ENCODE data around the gene SH3BGRL2. TPM values are rescaled to one million over a fixed set of nuclear protein-coding genes. Genes with fewer than 3 reads are reported as not detected.
"Not testable (repeated sequence)": the region's sequence is repeated elsewhere in the genome, so short reads cannot be mapped to it uniquely, and the experiment has no call there.

SH3BGRL2 gene
- total RNA-seq, 2 donors from 2014 or later: 0.62 to 0.63 TPM

DNA sequence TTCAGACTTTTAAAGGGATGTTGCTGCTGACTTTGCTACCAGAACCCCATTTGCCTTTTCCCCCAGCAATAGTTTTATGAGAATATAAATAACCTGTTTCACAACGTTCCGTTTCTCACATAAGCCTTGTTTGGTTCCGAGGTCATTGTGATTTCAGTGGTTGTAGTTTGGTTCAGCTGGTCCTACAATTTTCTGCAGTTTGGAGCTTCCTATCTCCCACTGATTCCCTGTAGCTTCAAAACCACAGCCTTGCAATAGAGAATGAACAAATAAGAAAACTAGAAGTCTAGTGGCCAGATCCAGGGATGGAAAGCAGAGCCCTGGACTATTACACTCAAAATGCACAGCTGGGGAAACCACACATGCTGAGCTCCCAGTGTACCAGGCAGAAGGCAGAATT, 24.1 kb upstream of the SH3BGRL2 start:
- Mint-ChIP-seq H3K36me3 (ENCODE audit: insufficient read depth in 2 of 2) (no peaks in the 10 kb centered on the region), H3K27ac (no peak overlapping the region), H3K9me3 (no peaks in the 10 kb centered on the region), H3K4me3 (no peak overlapping the region), H3K27me3 (ENCODE audit: low read depth) (no peaks in the 10 kb centered on the region), H3K4me1 (ENCODE audit: low read depth) (no peaks in the 10 kb centered on the region)
- DNase-seq (no peak), ATAC-seq (replicated peaks in 1 of 2) (no peak)

DNA sequence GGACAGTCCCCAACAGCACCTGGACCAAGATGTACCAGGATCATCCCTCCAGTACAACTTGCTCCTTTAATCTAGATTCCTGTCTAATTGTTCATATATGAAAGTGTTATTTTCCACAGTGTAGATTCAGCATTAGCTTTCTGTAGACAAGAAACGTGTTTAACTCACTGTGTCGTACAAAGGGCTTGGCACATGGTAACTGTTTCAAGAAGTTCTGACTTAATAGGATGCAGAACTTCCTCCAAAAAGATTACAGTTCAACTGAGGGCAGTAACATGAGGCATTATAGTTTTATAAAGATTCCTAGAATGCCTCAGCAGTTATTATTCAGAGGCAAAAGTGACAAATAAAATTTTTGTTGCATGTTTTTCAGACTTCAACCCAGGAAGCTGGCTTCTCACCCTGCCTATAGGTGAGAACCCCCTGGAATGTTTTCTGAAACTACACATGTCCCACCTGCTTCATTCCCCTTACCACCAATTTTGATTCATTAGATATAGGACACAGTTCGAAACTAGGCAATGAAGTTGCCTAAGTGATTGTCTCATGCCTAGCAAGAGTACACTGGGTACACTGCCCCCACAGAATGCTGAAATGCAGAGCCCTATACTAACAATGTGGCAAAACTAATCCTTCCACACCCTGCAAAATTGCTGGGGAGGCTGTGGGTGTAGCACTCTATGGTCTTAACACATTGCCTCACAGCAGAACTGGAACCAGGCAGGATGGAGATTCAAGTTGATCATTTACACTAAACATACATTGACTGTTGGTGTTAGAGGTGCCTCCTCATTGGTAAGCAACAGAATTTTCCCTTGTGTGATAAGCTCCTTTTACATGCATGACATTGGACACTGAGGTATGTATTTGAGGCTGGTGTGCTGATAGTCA, 22.6 kb upstream of the SH3BGRL2 start:
- no peak for DNase-seq
- no peaks in the 10 kb centered on the region for H3K4me1 Mint-ChIP-seq (ENCODE audit: low read depth)
- no peaks in the 10 kb centered on the region for H3K9me3 Mint-ChIP-seq

DNA sequence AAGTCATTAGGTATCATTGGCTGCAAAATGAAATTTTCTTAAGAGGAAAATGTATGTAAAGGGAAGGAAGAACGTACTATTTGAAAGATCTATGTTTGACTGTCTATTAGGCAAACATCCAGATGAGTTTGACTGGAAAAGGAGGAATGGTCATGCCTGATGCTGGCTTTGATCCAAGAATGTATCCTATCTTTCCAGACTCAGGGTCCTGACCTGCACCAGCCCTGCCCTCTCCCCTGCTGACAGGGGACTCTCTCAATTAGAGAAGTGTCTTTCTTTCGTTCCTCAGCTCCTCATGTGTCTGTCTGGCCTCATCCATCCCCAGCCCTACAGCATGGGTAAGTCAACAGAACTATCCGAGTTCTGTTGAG, 21.9 kb upstream of the SH3BGRL2 start:
- H3K27me3 Mint-ChIP-seq (ENCODE audit: low read depth): no peaks in the 10 kb centered on the region
- ATAC-seq (replicated peaks in 1 of 2) (no peak), DNase-seq (no peak)
- H3K4me1 Mint-ChIP-seq (ENCODE audit: low read depth): no peaks in the 10 kb centered on the region
- H3K27ac Mint-ChIP-seq: no peak overlapping the region
- no peaks in the 10 kb centered on the region for H3K36me3 Mint-ChIP-seq (ENCODE audit: insufficient read depth in 2 of 2)
- H3K4me3 Mint-ChIP-seq: no peak overlapping the region
- H3K9me3 Mint-ChIP-seq: no peaks in the 10 kb centered on the region

More for the DNA sequence above, 22.6 kb upstream of the SH3BGRL2 start:
- ATAC-seq (replicated peaks in 1 of 2): no peak
- Mint-ChIP-seq H3K27ac (no peak overlapping the region), H3K36me3 (ENCODE audit: insufficient read depth in 2 of 2) (no peaks in the 10 kb centered on the region), H3K27me3 (ENCODE audit: low read depth) (no peaks in the 10 kb centered on the region), H3K4me3 (no peak overlapping the region)

DNA sequence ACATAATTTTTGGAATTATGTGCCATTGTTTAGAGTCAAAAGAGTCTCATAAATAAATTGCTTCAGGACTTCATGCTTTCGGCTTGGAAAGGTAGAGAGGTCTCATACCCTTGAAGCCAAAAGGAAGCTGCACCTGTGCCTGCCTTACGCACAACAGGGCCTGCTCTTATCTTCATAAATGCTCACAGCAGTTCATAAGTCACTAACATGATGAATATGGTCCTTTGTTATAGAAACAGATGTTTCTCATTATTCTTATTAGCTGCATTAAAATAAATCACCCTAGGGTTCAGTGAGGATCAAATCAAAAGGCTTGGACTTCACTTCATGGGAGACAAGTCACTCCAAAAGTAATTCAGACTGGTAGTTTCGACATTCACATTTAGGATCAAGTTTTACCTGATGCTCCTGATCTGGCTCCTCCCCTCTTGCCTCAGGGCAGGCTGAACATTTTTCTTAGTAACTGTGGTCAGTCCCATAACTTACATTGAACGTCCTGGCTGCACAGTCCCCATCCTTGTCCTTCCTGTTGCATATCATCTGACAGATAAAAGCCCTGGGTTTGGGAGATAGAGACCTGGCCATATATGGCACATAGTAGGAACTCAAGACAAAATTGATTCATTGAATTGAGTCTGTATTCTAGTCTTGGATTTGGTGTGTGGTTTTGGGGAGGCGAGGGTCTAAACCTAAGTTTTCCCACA, 20.7 kb upstream of the SH3BGRL2 start:
- no peak overlapping the region for H3K27ac Mint-ChIP-seq
- DNase-seq: no peak
- no peaks in the 10 kb centered on the region for H3K27me3 Mint-ChIP-seq (ENCODE audit: low read depth)
- no peaks in the 10 kb centered on the region for H3K4me1 Mint-ChIP-seq (ENCODE audit: low read depth)
- no peak for ATAC-seq (replicated peaks in 1 of 2)
- H3K4me3 Mint-ChIP-seq: no peak overlapping the region
- H3K9me3 Mint-ChIP-seq: no peaks in the 10 kb centered on the region
- H3K36me3 Mint-ChIP-seq (ENCODE audit: insufficient read depth in 2 of 2): no peaks in the 10 kb centered on the region

DNA sequence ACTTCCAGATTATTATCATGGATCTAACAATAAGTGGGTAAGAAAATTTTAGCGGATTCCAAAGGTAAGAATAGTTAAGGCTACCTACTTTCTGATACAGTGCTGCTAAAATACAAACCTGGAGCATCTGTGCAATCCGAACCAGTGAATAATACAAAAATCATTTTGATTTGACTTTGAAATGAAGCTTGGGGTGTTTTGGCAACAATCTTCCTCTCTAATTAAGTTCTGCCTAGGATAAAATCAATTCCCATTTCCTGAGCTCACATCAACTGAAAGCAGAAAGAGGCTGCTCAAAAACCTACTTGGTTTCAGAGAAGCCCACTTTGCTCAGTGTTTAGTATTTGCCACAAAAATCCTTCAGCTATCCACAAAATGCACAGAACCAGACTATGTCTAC, 18.7 kb upstream of the SH3BGRL2 start:
- DNase-seq (no peak), ATAC-seq (replicated peaks in 1 of 2) (no peak)
- Mint-ChIP-seq H3K27me3 (ENCODE audit: low read depth) (peaks cover 5% of the 10 kb centered on the region), H3K27ac (no peak overlapping the region), H3K36me3 (ENCODE audit: insufficient read depth in 2 of 2) (no peaks in the 10 kb centered on the region), H3K4me1 (ENCODE audit: low read depth) (no peaks in the 10 kb centered on the region), H3K4me3 (no peak overlapping the region), H3K9me3 (no peaks in the 10 kb centered on the region)

DNA sequence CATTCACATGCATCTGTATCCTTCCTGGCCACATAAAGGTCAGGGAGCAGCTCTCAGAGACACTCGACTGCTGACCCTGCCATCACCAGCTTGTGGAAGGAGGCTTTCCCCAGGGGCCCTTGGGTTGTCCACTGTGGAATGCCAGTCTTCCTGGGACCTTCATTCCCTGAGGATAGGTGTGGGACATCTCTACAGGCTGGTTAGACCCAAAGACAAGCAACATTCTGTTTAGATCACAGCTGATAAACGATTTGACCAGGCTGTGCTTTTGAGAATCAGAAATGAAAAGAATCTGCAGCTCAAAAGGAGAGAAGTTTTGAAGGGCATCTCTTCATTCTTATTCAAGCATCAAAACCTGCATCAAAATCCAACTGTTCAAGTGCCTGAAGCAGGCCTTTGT, 18.2 kb upstream of the SH3BGRL2 start:
- H3K4me3 Mint-ChIP-seq: no peak overlapping the region
- ATAC-seq (replicated peaks in 1 of 2) (no peak), DNase-seq (no peak)
- no peaks in the 10 kb centered on the region for H3K9me3 Mint-ChIP-seq
- peaks cover 5% of the 10 kb centered on the region for H3K27me3 Mint-ChIP-seq (ENCODE audit: low read depth)
- H3K36me3 Mint-ChIP-seq (ENCODE audit: insufficient read depth in 2 of 2): no peaks in the 10 kb centered on the region
- no peaks in the 10 kb centered on the region for H3K4me1 Mint-ChIP-seq (ENCODE audit: low read depth)
- no peak overlapping the region for H3K27ac Mint-ChIP-seq

DNA sequence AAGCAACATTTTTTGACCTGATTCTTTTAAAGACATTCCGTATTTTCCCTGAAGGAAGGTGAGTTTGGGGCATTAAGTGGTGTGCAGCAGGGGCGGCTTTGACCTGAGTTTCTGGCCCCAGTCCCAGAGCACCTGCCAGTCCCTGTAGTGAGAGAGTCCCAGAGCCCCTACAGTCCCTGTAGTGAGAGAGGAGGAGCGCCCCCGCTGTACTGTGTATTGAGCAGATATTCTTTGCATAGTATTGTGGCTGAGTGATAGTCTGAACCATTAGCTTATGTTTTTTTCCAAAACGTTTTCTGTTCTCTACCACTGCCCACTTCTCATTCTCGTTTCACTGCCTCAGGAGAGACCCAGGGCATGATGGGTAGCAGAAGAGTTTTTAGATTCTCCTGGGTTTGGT, 17.2 kb upstream of the SH3BGRL2 start:
- no peak overlapping the region for H3K27ac Mint-ChIP-seq
- no peaks in the 10 kb centered on the region for H3K36me3 Mint-ChIP-seq (ENCODE audit: insufficient read depth in 2 of 2)
- H3K9me3 Mint-ChIP-seq: no peaks in the 10 kb centered on the region
- H3K4me1 Mint-ChIP-seq (ENCODE audit: low read depth): no peaks in the 10 kb centered on the region
- no peak for DNase-seq
- no peak overlapping the region for H3K4me3 Mint-ChIP-seq
- peaks cover 6% of the 10 kb centered on the region for H3K27me3 Mint-ChIP-seq (ENCODE audit: low read depth)
- no peak for ATAC-seq (replicated peaks in 1 of 2)

DNA sequence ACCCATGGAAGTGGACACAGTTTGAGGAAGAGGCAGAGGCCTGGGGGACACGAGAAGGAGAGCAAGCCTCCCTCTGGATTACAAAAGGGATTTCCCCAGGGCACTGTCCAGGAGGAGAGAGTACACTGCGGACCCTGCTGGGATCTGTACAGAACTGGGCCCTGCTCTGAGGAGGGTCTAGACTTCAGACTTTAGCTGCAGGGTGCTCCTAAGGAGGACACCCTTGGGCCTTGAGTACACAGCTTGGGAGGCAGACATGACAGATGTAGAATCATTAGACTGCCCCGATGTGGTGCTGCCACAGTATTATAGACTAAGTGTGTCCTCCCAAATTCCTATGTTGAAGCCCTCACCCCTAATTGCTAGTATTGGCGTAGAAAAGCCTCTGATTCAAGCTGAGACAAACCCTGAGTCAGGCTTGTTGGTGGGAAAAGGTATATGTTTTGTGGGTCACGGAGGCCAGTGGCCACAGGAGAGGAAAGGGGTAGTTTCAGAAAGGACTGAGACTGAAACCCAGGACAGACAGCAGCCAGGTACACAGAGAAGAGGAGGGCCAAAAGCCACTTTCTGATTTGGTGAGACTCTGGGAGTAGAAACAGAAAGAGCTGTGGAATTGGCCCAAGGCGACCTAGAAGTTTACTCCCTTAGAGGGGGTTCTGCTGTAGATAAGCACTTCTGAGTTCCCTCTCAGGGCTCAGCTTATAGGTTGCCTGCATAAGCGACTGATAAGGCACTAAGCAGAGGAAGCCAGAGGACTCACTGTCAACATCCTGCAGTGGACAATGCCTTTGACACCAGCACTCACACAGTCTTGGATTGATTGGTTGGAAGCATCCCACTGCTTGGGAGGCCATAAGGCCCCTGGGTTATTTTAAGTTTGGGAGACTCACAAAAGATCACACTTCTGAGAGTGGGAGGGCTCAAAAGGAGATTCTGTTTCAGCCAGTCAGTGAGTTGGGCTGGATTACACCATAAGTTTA, 16.5 kb upstream of the SH3BGRL2 start:
- no peak for ATAC-seq (replicated peaks in 1 of 2)
- no peak for DNase-seq
- no peaks in the 10 kb centered on the region for H3K4me1 Mint-ChIP-seq (ENCODE audit: low read depth)
- no peak overlapping the region for H3K4me3 Mint-ChIP-seq
- H3K27ac Mint-ChIP-seq: no peak overlapping the region
- H3K9me3 Mint-ChIP-seq: no peaks in the 10 kb centered on the region
- peaks cover 12% of the 10 kb centered on the region for H3K27me3 Mint-ChIP-seq (ENCODE audit: low read depth)
- no peaks in the 10 kb centered on the region for H3K36me3 Mint-ChIP-seq (ENCODE audit: insufficient read depth in 2 of 2)

DNA sequence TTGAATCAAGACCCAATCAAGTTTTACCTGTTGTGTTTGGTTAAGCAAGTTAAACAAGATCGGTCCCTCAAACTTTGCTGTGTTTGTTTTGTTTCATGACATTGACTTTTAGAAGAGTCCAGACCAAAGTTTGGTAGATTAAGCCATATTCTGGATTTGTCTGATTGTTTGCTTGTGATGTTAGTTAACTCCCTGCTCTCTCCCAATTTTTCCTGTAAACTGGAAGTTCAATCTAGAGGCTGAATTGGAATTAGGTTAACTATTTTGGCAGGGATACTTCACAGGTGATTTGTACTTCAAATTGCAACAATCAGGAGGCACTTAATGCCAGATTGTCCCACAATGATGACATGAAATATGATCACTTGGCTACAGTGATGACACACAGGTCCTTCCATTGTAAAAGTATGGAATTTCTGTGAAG, 13.6 kb upstream of the SH3BGRL2 start:
- ATAC-seq (replicated peaks in 1 of 2) (no peak), DNase-seq (no peak)
- H3K36me3 Mint-ChIP-seq (ENCODE audit: insufficient read depth in 2 of 2): no peaks in the 10 kb centered on the region
- H3K4me3 Mint-ChIP-seq: no peak overlapping the region
- no peaks in the 10 kb centered on the region for H3K9me3 Mint-ChIP-seq
- H3K27ac Mint-ChIP-seq: no peak overlapping the region
- H3K27me3 Mint-ChIP-seq (ENCODE audit: low read depth): peaks cover 18% of the 10 kb centered on the region
- no peaks in the 10 kb centered on the region for H3K4me1 Mint-ChIP-seq (ENCODE audit: low read depth)

DNA sequence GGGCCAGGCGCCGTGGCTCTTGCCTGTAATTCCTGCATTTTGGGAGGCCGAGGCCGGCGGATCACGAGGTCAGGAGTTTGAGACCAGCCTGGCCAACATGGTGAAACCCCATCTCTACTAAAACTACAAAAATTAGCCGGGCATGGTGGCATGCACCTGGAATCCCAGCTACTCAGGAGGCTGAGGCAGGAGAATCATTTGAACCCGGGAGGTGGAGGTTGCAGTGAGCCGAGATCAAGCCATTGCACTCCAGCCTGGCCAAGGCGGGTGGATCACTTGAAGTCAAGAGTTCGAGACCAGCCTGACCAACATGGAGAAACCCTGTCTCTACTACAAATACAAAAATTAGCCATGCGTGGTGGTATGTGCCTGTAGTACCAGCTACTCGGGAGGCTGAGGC, 12.7 kb upstream of the SH3BGRL2 start:
- not testable (repeated sequence) for H3K36me3 Mint-ChIP-seq (ENCODE audit: insufficient read depth in 2 of 2); H3K27ac Mint-ChIP-seq; DNase-seq; H3K4me3 Mint-ChIP-seq; H3K9me3 Mint-ChIP-seq; H3K4me1 Mint-ChIP-seq (ENCODE audit: low read depth); ATAC-seq (replicated peaks in 1 of 2)
- H3K27me3 Mint-ChIP-seq (ENCODE audit: low read depth): peaks cover 18% of the 10 kb centered on the region

DNA sequence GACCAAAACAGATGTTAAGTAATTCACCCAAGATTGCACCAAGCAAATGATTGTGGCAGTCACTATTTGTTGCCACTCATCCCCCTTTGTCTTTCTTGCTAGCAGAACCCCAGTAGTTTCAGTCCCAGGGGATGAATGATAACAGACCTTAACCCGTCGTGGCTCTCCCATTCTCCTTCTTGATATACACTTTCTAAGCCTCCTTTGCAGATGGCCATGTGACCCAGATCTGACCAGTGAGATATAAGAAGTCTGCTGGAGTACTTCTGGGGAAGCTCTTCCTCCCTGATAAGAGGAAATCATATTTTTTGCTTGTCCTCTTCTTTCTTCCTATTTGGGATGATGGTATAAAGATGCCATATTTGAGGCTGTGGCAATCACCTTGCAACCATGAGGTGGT, 9.6 kb upstream of the SH3BGRL2 start:
- no peak for DNase-seq
- H3K9me3 Mint-ChIP-seq: no peaks in the 10 kb centered on the region
- no peak for ATAC-seq (replicated peaks in 1 of 2)
- no peak overlapping the region for H3K4me3 Mint-ChIP-seq
- peaks cover 14% of the 10 kb centered on the region for H3K27me3 Mint-ChIP-seq (ENCODE audit: low read depth)
- no peaks in the 10 kb centered on the region for H3K36me3 Mint-ChIP-seq (ENCODE audit: insufficient read depth in 2 of 2)
- H3K4me1 Mint-ChIP-seq (ENCODE audit: low read depth): no peaks in the 10 kb centered on the region
- no peak overlapping the region for H3K27ac Mint-ChIP-seq

DNA sequence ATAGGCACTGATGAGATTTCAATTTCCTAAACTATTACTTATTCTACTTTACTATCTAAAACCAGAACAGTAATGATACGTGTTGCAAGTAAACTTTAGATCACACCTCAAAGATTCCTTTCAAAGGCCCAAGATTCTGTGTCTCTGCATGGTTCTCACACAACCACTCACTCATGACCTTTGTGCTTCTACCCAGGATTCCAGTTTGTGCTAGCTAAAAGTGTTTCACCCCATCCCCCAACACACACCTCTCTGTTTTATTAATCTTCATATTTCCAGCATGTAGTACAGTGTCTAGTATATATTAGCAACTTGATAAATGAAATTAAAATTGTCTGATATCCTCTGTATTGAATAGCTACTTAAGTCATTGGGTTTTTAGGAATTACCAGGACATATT, 8.8 kb upstream of the SH3BGRL2 start:
- Mint-ChIP-seq H3K27ac (no peak overlapping the region), H3K4me1 (ENCODE audit: low read depth) (no peaks in the 10 kb centered on the region), H3K27me3 (ENCODE audit: low read depth) (peaks cover 14% of the 10 kb centered on the region), H3K9me3 (no peaks in the 10 kb centered on the region), H3K36me3 (ENCODE audit: insufficient read depth in 2 of 2) (no peaks in the 10 kb centered on the region), H3K4me3 (no peak overlapping the region)
- DNase-seq (no peak), ATAC-seq (replicated peaks in 1 of 2) (no peak)

DNA sequence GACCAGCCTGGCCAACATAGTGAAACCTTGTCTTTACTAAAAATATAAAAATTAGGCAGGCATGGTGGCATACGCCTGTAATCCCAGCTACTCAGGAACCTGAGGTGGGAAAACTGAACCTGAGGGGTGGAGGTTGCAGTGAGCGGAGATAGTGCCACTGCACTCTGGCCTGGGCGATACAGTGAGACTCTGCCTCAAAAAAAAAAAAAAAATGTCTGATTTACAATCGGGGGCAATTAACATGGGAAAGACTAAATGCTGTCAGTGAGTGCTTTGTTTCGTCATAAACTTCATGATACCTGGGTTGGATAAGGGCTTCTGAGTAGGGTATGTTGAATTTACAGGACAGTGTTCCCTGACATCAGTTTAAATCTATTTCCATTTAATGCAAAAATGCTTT, 8.0 kb upstream of the SH3BGRL2 start:
- peaks cover 19% of the 10 kb centered on the region for H3K27me3 Mint-ChIP-seq (ENCODE audit: low read depth)
- DNase-seq (no peak), ATAC-seq (replicated peaks in 1 of 2) (no peak)
- no peaks in the 10 kb centered on the region for H3K36me3 Mint-ChIP-seq (ENCODE audit: insufficient read depth in 2 of 2)
- no peaks in the 10 kb centered on the region for H3K9me3 Mint-ChIP-seq
- H3K4me3 Mint-ChIP-seq: no peak overlapping the region
- no peaks in the 10 kb centered on the region for H3K4me1 Mint-ChIP-seq (ENCODE audit: low read depth)
- H3K27ac Mint-ChIP-seq: no peak overlapping the region
